ENCODE measurements around the gene OR4K5. TPM values are rescaled to one million over a fixed set of nuclear protein-coding genes. Genes with fewer than 3 reads are reported as not detected.

Gene OR4K5
- total RNA-seq, 1 donor from 2014 or later = not detected

- Mint-ChIP-seq H3K4me3 (no peak overlapping the region), H3K36me3 (no peaks in the 10 kb centered on the region), H3K4me1 (no peaks in the 10 kb centered on the region), H3K27ac (no peak overlapping the region), H3K27me3 (ENCODE audit: low read depth) (no peaks in the 10 kb centered on the region), H3K9me3 (peaks cover 86% of the 10 kb centered on the region)
- no peak for TF ChIP-seq CTCF (IDR thresholded peaks at IDR 0.05; ENCODE audit: unreplicated experiment)
- DNase-seq (ENCODE audit: low spot score in 2 of 2, unreplicated experiment in 2 of 2) = no peak
These were observed 19.4 kb upstream of the OR4K5 start for GRCh38 chr14:19900999-19901398.

- no peak for DNase-seq (ENCODE audit: low spot score in 2 of 2, unreplicated experiment in 2 of 2)
- no peaks in the 10 kb centered on the region for H3K27me3 Mint-ChIP-seq (ENCODE audit: low read depth)
- peaks cover 2% of the 10 kb centered on the region for H3K36me3 Mint-ChIP-seq
- TF ChIP-seq CTCF (IDR thresholded peaks at IDR 0.05; ENCODE audit: unreplicated experiment) = no peak
- H3K4me3 Mint-ChIP-seq = no peak overlapping the region
- no peak overlapping the region for H3K27ac Mint-ChIP-seq
- H3K4me1 Mint-ChIP-seq = no peaks in the 10 kb centered on the region
- peaks cover 85% of the 10 kb centered on the region for H3K9me3 Mint-ChIP-seq
These were observed 18.0 kb upstream of the OR4K5 start for GRCh38 chr14:19902409-19902808.

- H3K27ac Mint-ChIP-seq = no peak overlapping the region
These were observed 13.7 kb upstream of the OR4K5 start for GRCh38 chr14:19906665-19907064.

GRCh38 chr14:19911114-19911513, 9.3 kb upstream of the OR4K5 start:
- Mint-ChIP-seq H3K36me3 (peaks cover 2% of the 10 kb centered on the region), H3K27ac (no peak overlapping the region), H3K4me3 (no peak overlapping the region), H3K9me3 (peaks cover 72% of the 10 kb centered on the region), H3K27me3 (ENCODE audit: low read depth) (no peaks in the 10 kb centered on the region), H3K4me1 (no peaks in the 10 kb centered on the region)
- no peak for TF ChIP-seq CTCF (IDR thresholded peaks at IDR 0.05; ENCODE audit: unreplicated experiment)
- no peak for DNase-seq (ENCODE audit: low spot score in 2 of 2, unreplicated experiment in 2 of 2)

More at GRCh38 chr14:19906665-19907064, 13.7 kb upstream of the OR4K5 start:
- no peaks in the 10 kb centered on the region for H3K4me1 Mint-ChIP-seq
- peaks cover 2% of the 10 kb centered on the region for H3K36me3 Mint-ChIP-seq
- H3K9me3 Mint-ChIP-seq = peaks cover 96% of the 10 kb centered on the region
- no peak for TF ChIP-seq CTCF (IDR thresholded peaks at IDR 0.05; ENCODE audit: unreplicated experiment)
- no peak for DNase-seq (ENCODE audit: low spot score in 2 of 2, unreplicated experiment in 2 of 2)
- H3K4me3 Mint-ChIP-seq = no peak overlapping the region
- H3K27me3 Mint-ChIP-seq (ENCODE audit: low read depth) = no peaks in the 10 kb centered on the region

GRCh38 chr14:19917243-19917642, 3.2 kb upstream of the OR4K5 start:
- no peak for DNase-seq (ENCODE audit: low spot score in 2 of 2, unreplicated experiment in 2 of 2)
- no peak overlapping the region for H3K27ac Mint-ChIP-seq
- no peaks in the 10 kb centered on the region for H3K36me3 Mint-ChIP-seq
- no peak for TF ChIP-seq CTCF (IDR thresholded peaks at IDR 0.05; ENCODE audit: unreplicated experiment)
- no peaks in the 10 kb centered on the region for H3K27me3 Mint-ChIP-seq (ENCODE audit: low read depth)
- H3K4me1 Mint-ChIP-seq = no peaks in the 10 kb centered on the region
- no peak overlapping the region for H3K4me3 Mint-ChIP-seq
- H3K9me3 Mint-ChIP-seq = peaks cover 14% of the 10 kb centered on the region

GRCh38 chr14:19917955-19918518, 2.4 kb upstream of the OR4K5 start:
- Mint-ChIP-seq H3K4me1 (no peaks in the 10 kb centered on the region), H3K36me3 (no peaks in the 10 kb centered on the region), H3K4me3 (no peak overlapping the region), H3K9me3 (peaks cover 7% of the 10 kb centered on the region), H3K27me3 (ENCODE audit: low read depth) (no peaks in the 10 kb centered on the region), H3K27ac (no peak overlapping the region)
- TF ChIP-seq CTCF (IDR thresholded peaks at IDR 0.05; ENCODE audit: unreplicated experiment) = no peak
- DNase-seq (ENCODE audit: low spot score in 2 of 2, unreplicated experiment in 2 of 2) = no peak

Measured in mesothelial cell of epicardium (in vitro differentiated cells).